Skeletal muscle satellite cell (primary cell): Measurements from ENCODE around the gene ARSG.
"Not testable (repeated sequence)": the region's sequence is repeated elsewhere in the genome, so short reads cannot be mapped to it uniquely, and the experiment has no call there.

Experiments used
- H3K27me3 ChIP-seq: 2 replicates; pipeline ENCODE4 v1.7.0; 2013; ENCODE audit warnings: low read length; ENCODE audit not compliant: control insufficient read depth, insufficient read depth
- H3K36me3 ChIP-seq: 2 replicates; pipeline ENCODE4 v1.7.0; 2013; ENCODE audit warnings: mild to moderate bottlenecking, control low read depth, low read length; ENCODE audit not compliant: insufficient read depth
- H3K4me1 ChIP-seq: 2 replicates; pipeline ENCODE4 v1.7.0; 2013; ENCODE audit warnings: low read length; ENCODE audit not compliant: control insufficient read depth, insufficient read depth
- H3K4me2 ChIP-seq: 2 replicates; pipeline ENCODE4 v1.7.0; 2013; ENCODE audit warnings: mild to moderate bottlenecking, low read length
- H3K4me3 ChIP-seq: 2 replicates; pipeline ENCODE4 v1.7.0; 2013; ENCODE audit warnings: low read length
- H3K9ac ChIP-seq: 2 replicates; pipeline ENCODE4 v1.7.0; 2013; ENCODE audit warnings: mild to moderate bottlenecking, low read depth, low read length, moderate library complexity
- H3K9me3 ChIP-seq: replicated peaks from 2 replicates; pipeline ENCODE4 v1.7.0; 2013; ENCODE audit warnings: mild to moderate bottlenecking, control low read depth, low read length

ARSG gene

GRCh38 chr17:68297195-68297594 is 5.9 kb downstream of the ARSG start:
- no peak overlapping the region for H3K4me2 ChIP-seq
- no peaks in the 10 kb centered on the region for H3K36me3 ChIP-seq
- peaks cover 4% of the 10 kb centered on the region for H3K4me1 ChIP-seq
- no peaks in the 10 kb centered on the region for H3K9me3 ChIP-seq
- no peak overlapping the region for H3K4me3 ChIP-seq
- H3K9ac ChIP-seq, result no peak overlapping the region
- peaks cover 44% of the 10 kb centered on the region for H3K27me3 ChIP-seq

- no peaks in the 10 kb centered on the region for H3K9me3 ChIP-seq
- H3K4me3 ChIP-seq, result no peak overlapping the region
- no peaks in the 10 kb centered on the region for H3K36me3 ChIP-seq
- H3K4me1 ChIP-seq, result no peaks in the 10 kb centered on the region
- peaks cover 36% of the 10 kb centered on the region for H3K27me3 ChIP-seq
- no peak overlapping the region for H3K9ac ChIP-seq
- no peak overlapping the region for H3K4me2 ChIP-seq
Observed at GRCh38 chr17:68298601-68299000, 7.3 kb downstream of the ARSG start.

- H3K4me1 ChIP-seq, result no peaks in the 10 kb centered on the region
- no peak overlapping the region for H3K4me3 ChIP-seq
- no peaks in the 10 kb centered on the region for H3K36me3 ChIP-seq
- peaks cover 25% of the 10 kb centered on the region for H3K27me3 ChIP-seq
- H3K9me3 ChIP-seq, result no peaks in the 10 kb centered on the region
- H3K9ac ChIP-seq, result no peak overlapping the region
- H3K4me2 ChIP-seq, result no peak overlapping the region
Observed at GRCh38 chr17:68299817-68300216, 8.5 kb downstream of the ARSG start.

- peaks cover 16% of the 10 kb centered on the region for H3K27me3 ChIP-seq
- no peak overlapping the region for H3K9ac ChIP-seq
- H3K9me3 ChIP-seq, result no peaks in the 10 kb centered on the region
- no peaks in the 10 kb centered on the region for H3K4me1 ChIP-seq
- no peak overlapping the region for H3K4me2 ChIP-seq
- H3K36me3 ChIP-seq, result no peaks in the 10 kb centered on the region
- H3K4me3 ChIP-seq, result no peak overlapping the region
Observed at GRCh38 chr17:68301438-68301959, 10.2 kb downstream of the ARSG start.

GRCh38 chr17:68302066-68302564 is 10.8 kb downstream of the ARSG start:
- Histone ChIP-seq H3K4me2 (no peak overlapping the region), H3K27me3 (peaks cover 10% of the 10 kb centered on the region), H3K36me3 (no peaks in the 10 kb centered on the region), H3K4me3 (no peak overlapping the region), H3K9ac (no peak overlapping the region), H3K9me3 (no peaks in the 10 kb centered on the region), H3K4me1 (no peaks in the 10 kb centered on the region)

- Histone ChIP-seq H3K9me3 (no peaks in the 10 kb centered on the region), H3K4me3 (no peak overlapping the region), H3K36me3 (no peaks in the 10 kb centered on the region), H3K9ac (no peak overlapping the region), H3K4me2 (no peak overlapping the region), H3K4me1 (no peaks in the 10 kb centered on the region), H3K27me3 (peaks cover 9% of the 10 kb centered on the region)
Observed at GRCh38 chr17:68302666-68303065, 11.4 kb downstream of the ARSG start.

- Histone ChIP-seq H3K4me1 (no peaks in the 10 kb centered on the region), H3K27me3 (peaks cover 9% of the 10 kb centered on the region), H3K4me2 (no peak overlapping the region), H3K4me3 (no peak overlapping the region), H3K9me3 (no peaks in the 10 kb centered on the region), H3K9ac (no peak overlapping the region), H3K36me3 (no peaks in the 10 kb centered on the region)
Observed at GRCh38 chr17:68304706-68305105, 13.4 kb downstream of the ARSG start.

- peaks cover 9% of the 10 kb centered on the region for H3K27me3 ChIP-seq
- no peak overlapping the region for H3K9ac ChIP-seq
- H3K36me3 ChIP-seq, result no peaks in the 10 kb centered on the region
- no peak overlapping the region for H3K4me3 ChIP-seq
- no peaks in the 10 kb centered on the region for H3K4me1 ChIP-seq
- no peak overlapping the region for H3K4me2 ChIP-seq
- no peaks in the 10 kb centered on the region for H3K9me3 ChIP-seq
Observed at GRCh38 chr17:68305142-68305541, 13.8 kb downstream of the ARSG start.

- Histone ChIP-seq H3K9ac (no peak overlapping the region), H3K4me2 (no peak overlapping the region), H3K4me3 (no peak overlapping the region), H3K27me3 (peaks cover under 1% of the 10 kb centered on the region), H3K4me1 (no peaks in the 10 kb centered on the region), H3K36me3 (no peaks in the 10 kb centered on the region), H3K9me3 (no peaks in the 10 kb centered on the region)
Observed at GRCh38 chr17:68306819-68307218, 15.5 kb downstream of the ARSG start.

- no peaks in the 10 kb centered on the region for H3K36me3 ChIP-seq
Observed at GRCh38 chr17:68307443-68307842, 16.1 kb downstream of the ARSG start.

GRCh38 chr17:68308486-68308885 is 17.2 kb downstream of the ARSG start:
- H3K9ac ChIP-seq, H3K9me3 ChIP-seq, H3K27me3 ChIP-seq, H3K4me3 ChIP-seq, H3K36me3 ChIP-seq, H3K4me2 ChIP-seq: not testable (repeated sequence)
- peaks cover 16% of the 10 kb centered on the region for H3K4me1 ChIP-seq

More at GRCh38 chr17:68307443-68307842, 16.1 kb downstream of the ARSG start:
- no peak overlapping the region for H3K4me2 ChIP-seq
- no peaks in the 10 kb centered on the region for H3K9me3 ChIP-seq
- no peak overlapping the region for H3K9ac ChIP-seq
- peaks cover 6% of the 10 kb centered on the region for H3K4me1 ChIP-seq
- H3K27me3 ChIP-seq, result no peaks in the 10 kb centered on the region
- H3K4me3 ChIP-seq, result no peak overlapping the region

GRCh38 chr17:68309066-68309670 is 17.9 kb downstream of the ARSG start:
- H3K4me3 ChIP-seq, H3K27me3 ChIP-seq, H3K9ac ChIP-seq, H3K4me2 ChIP-seq, H3K36me3 ChIP-seq, H3K9me3 ChIP-seq: not testable (repeated sequence)
- peaks cover 16% of the 10 kb centered on the region for H3K4me1 ChIP-seq
